B cell (primary cell): Measurements from ENCODE around the gene OSBP2. TPM values are rescaled to one million over a fixed set of nuclear protein-coding genes. Genes with fewer than 3 reads are reported as not detected.

Experiments
- ATAC-seq: fragments of 200-7000 bp; cut with Tn5 transposase; one replicate; pipeline ENCODE4 v1.10.0; 2021; ENCODE audit warnings: low read depth, mild to moderate bottlenecking, moderate number of reproducible peaks, moderate library complexity
- CTCF ChIA-PET: fragments of 350-600 bp; sonication (Branson Sonifier 250); formaldehyde crosslinking; loops from one replicate; lab custom pipeline; 2021; ENCODE audit warnings: antibody characterized with exemption, inconsistent platforms; lab: Charles Lee
- POLR2A ChIA-PET: fragments of 350-600 bp; sonication (Branson Sonifier 250); formaldehyde crosslinking; loops from one replicate; lab custom pipeline; 2021; ENCODE audit warnings: antibody characterized with exemption; lab: Charles Lee
- DNase-seq: peaks from one replicate; pipeline ENCODE4 v3.0.0; 2013
- H2AFZ ChIP-seq: 2 replicates; pipeline ENCODE4 v1.6.1; 2012; ENCODE audit warnings: mild to moderate bottlenecking, low read depth, low read length; ENCODE audit not compliant: insufficient read depth, poor library complexity, severe bottlenecking
- H3K27ac ChIP-seq, 2 donors: 1 replicate in 1 of 2; 2 replicates in 1 of 2; pipeline ENCODE4 v1.5.1; 2012 to 2013; ENCODE audit warnings: low read length in 2 of 2, mild to moderate bottlenecking in 2 of 2, moderate library complexity in 1 of 2
- H3K27me3 ChIP-seq, 4 experiments: fragments of 200-600 bp in 1 of 4; sonication (generic) in 1 of 4; replicated peaks in 1 of 4; 1 replicate in 2 of 4; 2 replicates in 2 of 4; pipeline versions ENCODE4 v1.6.1 to v1.7.0; 2013 to 2016; ENCODE audit warnings: low read length in 3 of 4, mild to moderate bottlenecking in 2 of 4, mixed read lengths in 1 of 4, moderate library complexity in 1 of 4; ENCODE audit not compliant: insufficient read depth in 4 of 4, control insufficient read depth in 3 of 4; ENCODE audit errors: control extremely low read depth in 1 of 4
- H3K36me3 ChIP-seq, 2 experiments: replicated peaks in 1 of 2; 1 replicate in 1 of 2; 2 replicates in 1 of 2; pipeline versions ENCODE4 v1.6.1 to v1.7.1; 2013; ENCODE audit warnings: low read length in 1 of 2; ENCODE audit not compliant: insufficient read depth in 2 of 2, control insufficient read depth in 1 of 2; ENCODE audit errors: control extremely low read depth in 1 of 2, extremely low read depth in 1 of 2
- H3K4me1 ChIP-seq, 2 donors: fragments of 200-600 bp in 1 of 2; sonication (generic) in 1 of 2; 1 replicate in 1 of 2; 2 replicates in 1 of 2; pipeline versions ENCODE4 v1.5.1 to v1.6.1; 2013 to 2017; ENCODE audit warnings: low read length in 2 of 2; ENCODE audit not compliant: control insufficient read depth in 2 of 2, insufficient read depth in 2 of 2
- H3K4me2 ChIP-seq: replicated peaks from 2 replicates; pipeline ENCODE3; 2012; ENCODE audit warnings: mild to moderate bottlenecking, low read depth, low read length; ENCODE audit not compliant: poor library complexity, severe bottlenecking
- H3K4me3 ChIP-seq, 5 experiments: fragments of 200-600 bp in 1 of 5; sonication (generic) in 1 of 5; 1 replicate in 3 of 5; 2 replicates in 2 of 5; pipeline versions ENCODE4 v1.5.1 to v1.7.0; 2011 to 2016; ENCODE audit warnings: low read length in 4 of 5, mild to moderate bottlenecking in 4 of 5, low read depth in 2 of 5, control low read depth in 1 of 5, moderate library complexity in 1 of 5; ENCODE audit not compliant: insufficient read depth in 1 of 5; ENCODE audit errors: control extremely low read depth in 1 of 5, extremely low read depth in 1 of 5
- H3K79me2 ChIP-seq: fragments of 200-600 bp; sonication (generic); one replicate; pipeline ENCODE4 v1.6.0; 2016; ENCODE audit warnings: low read length; ENCODE audit not compliant: control insufficient read depth, insufficient read depth
- H3K9ac ChIP-seq: fragments of 200-600 bp; sonication (generic); 2 replicates; pipeline ENCODE4 v1.6.1; 2017; ENCODE audit warnings: mild to moderate bottlenecking, low read length, moderate library complexity
- H3K9me3 ChIP-seq, 3 donors: one replicate each; pipeline versions ENCODE4 v1.6.1 to v1.7.1; 2013; ENCODE audit warnings: low read length in 2 of 3; ENCODE audit not compliant: control insufficient read depth in 2 of 3, insufficient read depth in 1 of 3; ENCODE audit errors: control extremely low read depth in 1 of 3
- H4K20me1 ChIP-seq: 2 replicates; pipeline ENCODE4 v1.6.0; 2012; ENCODE audit warnings: mild to moderate bottlenecking, low read length; ENCODE audit not compliant: insufficient read depth, control insufficient read depth, poor library complexity, severe bottlenecking
- H3K27ac Mint-ChIP-seq: one replicate; pipeline ENCODE4 v1.8.0; 2021; ENCODE audit warnings: mixed read lengths
- H3K27me3 Mint-ChIP-seq: one replicate; pipeline ENCODE4 v1.8.0; 2021; ENCODE audit warnings: mixed read lengths
- H3K4me1 Mint-ChIP-seq: one replicate; pipeline ENCODE4 v1.8.0; 2021; ENCODE audit warnings: mixed read lengths
- H3K4me3 Mint-ChIP-seq: one replicate; pipeline ENCODE4 v1.8.0; 2021; ENCODE audit warnings: mixed read lengths
- H3K9me3 Mint-ChIP-seq: one replicate; pipeline ENCODE4 v1.8.0; 2022; ENCODE audit warnings: mixed read lengths; ENCODE audit not compliant: insufficient read depth
- CTCF ChIP-seq: fragments of 200-600 bp; IDR thresholded peaks from one replicate; pipeline ENCODE4 v1.8.0; 2022; ENCODE audit warnings: antibody characterized with exemption, mild to moderate bottlenecking
- EZH2 ChIP-seq: IDR thresholded peaks from 2 replicates; pipeline ENCODE4 v1.6.1; 2012; ENCODE audit warnings: borderline replicate concordance, low read depth, mild to moderate bottlenecking, moderate library complexity, low read length; ENCODE audit not compliant: insufficient read depth, poor library complexity, severe bottlenecking
- WGBS: methylation state at CpG from one replicate; pipeline ENCODE4 v1.1.5; 2013; ENCODE audit warnings: missing lambda C conversion rate; ENCODE audit not compliant: insufficient coverage; 5-methylcytosine and 5-hydroxymethylcytosine counted together
- intact Hi-C: fragments of 100-400 bp; cut with micrococcal nuclease; formaldehyde crosslinking; loops from one replicate; pipeline ENCODE4 v1.10.0; 2022
- polyA plus RNA-seq: library from polyadenylated mRNA; depleted of rRNA; stranded (reverse); fragments of >200 nt; gene quantifications from 2 replicates; pipeline ENCODE4 v1.2.3, GENCODE V29; 2012
- total RNA-seq, 2 donors: library from RNA; stranded (reverse); fragments of 120-200 nt in 1 of 2; gene quantifications; 1 replicate in 1 of 2; 2 replicates in 1 of 2; pipeline versions ENCODE4 v1.2.3 to v1.2.4, GENCODE V29; 2013 to 2022

The OSBP2 gene
- total and polyA plus RNA-seq, 2 donors (not counting 1 experiment from before 2014, with no cell fraction given), result 0.10 to 1.0 TPM

GRCh38 chr22:30922151-30922611 is 227.5 kb downstream of the OSBP2 start:
- WGBS, result 27% methylated on average over 33 of the region's 34 CpGs
- Histone ChIP-seq H3K9ac (peak overlapping the region; percentile 71), H3K4me1 (peaks cover 9 to 14% of the 10 kb centered on the region in 2 donors), H3K27me3 (peaks cover 0 to 6% (median under 1%) of the 10 kb centered on the region in 4 experiments), H3K79me2 (peaks cover 23% of the 10 kb centered on the region), H3K27ac (peak overlapping the region; percentile 52 to 87), H4K20me1 (no peaks in the 10 kb centered on the region), H3K4me2 (peak overlapping the region; percentile 89), H3K4me3 (peak overlapping the region in 4 of 5 experiments; percentile 52 to 72 (median 64)), H3K36me3 (peaks cover 0 to 9% of the 10 kb centered on the region in 2 experiments), H2AFZ (peak overlapping the region; percentile 94), H3K9me3 (peaks cover 0 to 9% (median 0%) of the 10 kb centered on the region in 3 donors)
- intact Hi-C loops, result loop anchor here (1.0 to 5.0 kb wide), 2 partner anchors 47 to 330 kb away; partner anchors contain the start of genes PES1 and TUG1
- peaks cover 3% of the 10 kb centered on the region for H3K27me3 Mint-ChIP-seq
- ChIA-PET CTCF (interaction anchor here (0.5 to 8.2 kb wide), 10 partner anchors 10 to 331 kb away, joined by 3 to 105 read pairs (median 4); partner anchors contain the start of genes MORC2, SLC35E4 and TUG1), POLR2A (interaction anchor here (0.6 to 1.5 kb wide), 4 partner anchors 11 to 288 kb away, joined by 3 to 9 read pairs (median 6); no protein-coding TSS in a partner anchor)
- H3K27ac Mint-ChIP-seq, result peak overlapping the region; percentile 82
- peak overlapping the region; percentile 82 for H3K4me3 Mint-ChIP-seq
- ATAC-seq (peak; percentile 75), DNase-seq (peak; percentile 89)
- peaks cover 12% of the 10 kb centered on the region for H3K4me1 Mint-ChIP-seq
- no peaks in the 10 kb centered on the region for H3K9me3 Mint-ChIP-seq
- no peak for TF ChIP-seq CTCF
- TF ChIP-seq EZH2, result no peak
